Loucy (cell line): ENCODE data around the gene RIPOR2.

Experiments
- H2AFZ ChIP-seq: fragments of 200-600 bp; sonication (generic); 2 replicates; pipeline ENCODE4 v1.6.0; 2016; ENCODE audit warnings: antibody characterized with exemption, mild to moderate bottlenecking, low read length, moderate library complexity
- H3F3A ChIP-seq: fragments of 200-600 bp; 2 replicates; pipeline ENCODE4 v1.6.0; 2016; ENCODE audit warnings: antibody characterized with exemption, low read depth, mild to moderate bottlenecking
- H3K27me3 ChIP-seq: fragments of 200-600 bp; sonication (generic); 2 replicates; pipeline ENCODE4 v1.6.1; 2014; ENCODE audit warnings: low read length, mild to moderate bottlenecking; ENCODE audit not compliant: insufficient read depth, poor library complexity, severe bottlenecking
- H3K36me3 ChIP-seq: fragments of 200-600 bp; sonication (generic); 2 replicates; pipeline ENCODE4 v1.6.1; 2016; ENCODE audit warnings: low read length; ENCODE audit not compliant: insufficient read depth
- H3K4me1 ChIP-seq: fragments of 200-600 bp; sonication (generic); 2 replicates; pipeline ENCODE4 v1.5.1; 2014; ENCODE audit warnings: low read length, mild to moderate bottlenecking; ENCODE audit not compliant: insufficient read depth, poor library complexity, severe bottlenecking
- H3K4me2 ChIP-seq: fragments of 200-600 bp; sonication (generic); 2 replicates; pipeline ENCODE4 v1.6.0; 2014; ENCODE audit warnings: antibody characterized with exemption, low read length, low read depth, mild to moderate bottlenecking; ENCODE audit not compliant: poor library complexity, severe bottlenecking
- H3K4me3 ChIP-seq: fragments of 200-600 bp; sonication (generic); 2 replicates; pipeline ENCODE4 v1.5.1; 2014; ENCODE audit warnings: low read length, mild to moderate bottlenecking, mixed read lengths; ENCODE audit not compliant: poor library complexity, severe bottlenecking
- H3K79me2 ChIP-seq: fragments of 200-600 bp; sonication (generic); 2 replicates; pipeline ENCODE4 v1.6.1; 2014; ENCODE audit warnings: low read length; ENCODE audit not compliant: insufficient read depth
- H3K9ac ChIP-seq: fragments of 200-600 bp; sonication (generic); 2 replicates; pipeline ENCODE4 v1.6.0; 2014; ENCODE audit warnings: mild to moderate bottlenecking, low read depth, low read length, moderate library complexity; ENCODE audit not compliant: poor library complexity, severe bottlenecking
- H3K9me2 ChIP-seq: fragments of 200-600 bp; sonication (generic); replicated peaks from 2 replicates; pipeline ENCODE4 v1.6.1; 2016; ENCODE audit warnings: low read depth, low read length, mixed read lengths
- H3K9me3 ChIP-seq: fragments of 200-600 bp; sonication (generic); 2 replicates; pipeline ENCODE4 v1.6.1; 2014; ENCODE audit warnings: mild to moderate bottlenecking, antibody characterized with exemption, low read length, low read depth; ENCODE audit not compliant: insufficient read depth
- H4K20me1 ChIP-seq: fragments of 200-600 bp; sonication (generic); 2 replicates; pipeline ENCODE4 v1.6.0; 2014; ENCODE audit warnings: antibody characterized with exemption, low read length, mild to moderate bottlenecking; ENCODE audit not compliant: insufficient read depth, poor library complexity, severe bottlenecking
- EZH2phosphoT487 ChIP-seq: fragments of 200-600 bp; IDR thresholded peaks from 2 replicates; pipeline ENCODE4 v1.6.1; 2018; ENCODE audit warnings: antibody characterized with exemption, mild to moderate bottlenecking, moderate library complexity, borderline replicate concordance
- TF ChIP-seq, protein P1 (sequence below): fragments of 200-600 bp; sonication (generic); conservative IDR thresholded peaks from 2 replicates; pipeline ENCODE4 v1.5.1; 2014; ENCODE audit warnings: mild to moderate bottlenecking, antibody characterized with exemption, low read length

The RIPOR2 gene

DNA sequence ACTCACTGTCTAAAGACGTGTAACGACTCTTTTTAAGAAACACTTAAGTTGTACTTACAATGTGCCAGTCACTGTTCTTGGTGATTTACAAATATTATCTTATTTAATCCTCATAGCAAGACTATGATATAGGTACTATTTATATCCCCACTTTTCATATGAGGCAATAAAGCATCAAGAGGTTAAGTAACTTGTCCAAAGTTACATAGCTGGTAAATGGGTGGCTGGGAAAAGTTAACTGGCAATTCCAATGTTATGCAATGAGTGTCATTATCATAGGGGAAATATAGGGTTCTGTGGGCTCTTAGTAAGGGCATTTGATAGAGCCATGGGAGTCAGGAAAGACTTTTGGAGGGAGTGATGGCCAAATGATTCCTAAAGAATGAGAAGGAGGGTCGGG is 21.4 kb upstream of the RIPOR2 start:
- H2AFZ ChIP-seq, result no peak overlapping the region
- TF ChIP-seq, protein P1, sequence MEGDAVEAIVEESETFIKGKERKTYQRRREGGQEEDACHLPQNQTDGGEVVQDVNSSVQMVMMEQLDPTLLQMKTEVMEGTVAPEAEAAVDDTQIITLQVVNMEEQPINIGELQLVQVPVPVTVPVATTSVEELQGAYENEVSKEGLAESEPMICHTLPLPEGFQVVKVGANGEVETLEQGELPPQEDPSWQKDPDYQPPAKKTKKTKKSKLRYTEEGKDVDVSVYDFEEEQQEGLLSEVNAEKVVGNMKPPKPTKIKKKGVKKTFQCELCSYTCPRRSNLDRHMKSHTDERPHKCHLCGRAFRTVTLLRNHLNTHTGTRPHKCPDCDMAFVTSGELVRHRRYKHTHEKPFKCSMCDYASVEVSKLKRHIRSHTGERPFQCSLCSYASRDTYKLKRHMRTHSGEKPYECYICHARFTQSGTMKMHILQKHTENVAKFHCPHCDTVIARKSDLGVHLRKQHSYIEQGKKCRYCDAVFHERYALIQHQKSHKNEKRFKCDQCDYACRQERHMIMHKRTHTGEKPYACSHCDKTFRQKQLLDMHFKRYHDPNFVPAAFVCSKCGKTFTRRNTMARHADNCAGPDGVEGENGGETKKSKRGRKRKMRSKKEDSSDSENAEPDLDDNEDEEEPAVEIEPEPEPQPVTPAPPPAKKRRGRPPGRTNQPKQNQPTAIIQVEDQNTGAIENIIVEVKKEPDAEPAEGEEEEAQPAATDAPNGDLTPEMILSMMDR, result no peak
- TF ChIP-seq EZH2phosphoT487, result no peak
- no peaks in the 10 kb centered on the region for H4K20me1 ChIP-seq
- no peak overlapping the region for H3K4me2 ChIP-seq
- peaks cover 39% of the 10 kb centered on the region for H3K4me1 ChIP-seq
- H3K9ac ChIP-seq, result no peak overlapping the region
- no peaks in the 10 kb centered on the region for H3K27me3 ChIP-seq
- H3K36me3 ChIP-seq, result peaks cover 9% of the 10 kb centered on the region; the same call in 1 of the 2 replicates
- no peaks in the 10 kb centered on the region for H3K9me3 ChIP-seq
- peaks cover 2% of the 10 kb centered on the region; the same call in 1 of the 2 replicates for H3F3A ChIP-seq
- H3K9me2 ChIP-seq, result no peaks in the 10 kb centered on the region
- no peak overlapping the region for H3K4me3 ChIP-seq
- peaks cover 36% of the 10 kb centered on the region; the same call in 1 of the 2 replicates for H3K79me2 ChIP-seq

DNA sequence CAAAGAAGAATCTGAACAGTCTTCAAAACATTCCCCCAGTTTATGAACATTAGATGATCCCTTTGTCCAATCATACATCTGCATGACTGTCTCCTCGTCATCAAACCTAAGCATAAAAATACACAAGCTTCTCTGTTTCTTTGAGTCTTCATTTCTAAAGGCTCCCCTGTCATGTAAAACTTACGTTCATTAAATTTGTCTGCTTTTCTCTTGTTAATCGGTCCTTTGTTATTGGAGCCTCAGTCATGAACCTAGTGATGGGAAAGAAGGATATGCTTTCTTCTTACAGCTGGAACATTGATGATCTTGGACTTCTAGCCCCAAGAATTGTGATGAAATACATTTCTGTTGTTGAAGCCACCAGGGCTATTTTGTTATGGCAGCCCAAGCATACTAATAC is 18.0 kb upstream of the RIPOR2 start:
- H3K79me2 ChIP-seq, result peaks cover 20% of the 10 kb centered on the region; the same call in 1 of the 2 replicates
- H3K4me1 ChIP-seq, result peaks cover 31% of the 10 kb centered on the region
- H3K4me3 ChIP-seq, result no peak overlapping the region
- no peaks in the 10 kb centered on the region for H4K20me1 ChIP-seq
- H2AFZ ChIP-seq, result no peak overlapping the region
- no peak overlapping the region for H3K4me2 ChIP-seq
- H3K27me3 ChIP-seq, result no peaks in the 10 kb centered on the region
- H3K9me2 ChIP-seq, result no peaks in the 10 kb centered on the region
- H3K9me3 ChIP-seq, result no peaks in the 10 kb centered on the region
- H3F3A ChIP-seq, result no peaks in the 10 kb centered on the region; the same call in 1 of the 2 replicates
- H3K9ac ChIP-seq, result no peak overlapping the region
- H3K36me3 ChIP-seq, result peaks cover 15% of the 10 kb centered on the region; the same call in 1 of the 2 replicates
- TF ChIP-seq, protein P1, result no peak
- no peak for TF ChIP-seq EZH2phosphoT487

DNA sequence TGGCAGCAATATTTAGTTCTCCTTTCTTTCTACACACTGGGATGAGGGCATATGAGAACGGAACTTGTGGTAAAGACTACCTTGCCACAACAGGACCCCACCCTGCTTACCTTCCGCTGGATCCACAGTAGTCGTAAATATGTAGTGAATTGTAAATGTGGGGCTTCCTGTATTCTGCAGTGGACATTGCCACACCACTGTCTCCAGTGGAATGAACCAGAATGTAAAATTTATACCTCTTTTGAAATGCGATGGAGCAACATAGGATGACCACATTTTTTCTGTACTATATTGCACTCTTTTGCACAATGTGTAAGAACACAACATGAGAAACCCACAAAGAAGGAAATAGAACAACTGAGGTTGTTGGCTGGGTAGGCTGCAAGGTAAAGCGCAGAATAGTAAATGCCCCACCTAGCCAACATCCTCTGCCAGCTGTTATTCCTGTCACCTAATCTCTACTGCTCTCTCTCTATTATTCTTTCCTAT is 16.1 kb upstream of the RIPOR2 start:
- Histone ChIP-seq H3K9me3 (no peaks in the 10 kb centered on the region), H3K9ac (no peak overlapping the region), H3K79me2 (peaks cover 11% of the 10 kb centered on the region; the same call in 1 of the 2 replicates), H3K4me3 (no peak overlapping the region), H3K36me3 (peaks cover 22% of the 10 kb centered on the region; the same call in 1 of the 2 replicates), H3K4me2 (no peak overlapping the region), H3F3A (no peaks in the 10 kb centered on the region; the same call in 1 of the 2 replicates), H3K9me2 (no peaks in the 10 kb centered on the region), H3K4me1 (peaks cover 30% of the 10 kb centered on the region), H3K27me3 (no peaks in the 10 kb centered on the region), H4K20me1 (no peaks in the 10 kb centered on the region), H2AFZ (no peak overlapping the region)
- TF ChIP-seq, protein P1, result no peak
